Neural crest cell (in vitro differentiated cells): ENCODE results near the gene SORBS2. TPM values are rescaled to one million over a fixed set of nuclear protein-coding genes. Genes with fewer than 3 reads are reported as not detected.

Experiments
- DNase-seq: peaks from one replicate; pipeline ENCODE4 v3.0.0; 2021; ENCODE audit warnings: low read depth, mixed read lengths, low spot score
- H3K27ac Mint-ChIP-seq: one replicate; pipeline ENCODE4 v1.8.0; 2021; ENCODE audit warnings: mild to moderate bottlenecking, mixed read lengths; ENCODE audit not compliant: unreplicated experiment
- H3K27me3 Mint-ChIP-seq: 2 replicates; pipeline ENCODE4 v1.8.0; 2021; ENCODE audit warnings: low read depth, mild to moderate bottlenecking, mixed read lengths
- H3K36me3 Mint-ChIP-seq: 2 replicates; pipeline ENCODE4 v1.8.0; 2021; ENCODE audit warnings: low read depth, mild to moderate bottlenecking, mixed read lengths
- H3K4me1 Mint-ChIP-seq: 2 replicates; pipeline ENCODE4 v1.8.0; 2021; ENCODE audit warnings: mixed read lengths
- H3K4me3 Mint-ChIP-seq: one replicate; pipeline ENCODE4 v1.8.0; 2021; ENCODE audit warnings: mild to moderate bottlenecking, mixed read lengths
- H3K9me3 Mint-ChIP-seq: 2 replicates; pipeline ENCODE4 v1.8.0; 2021; ENCODE audit warnings: mixed read lengths
- total RNA-seq: library from RNA; stranded (reverse); gene quantifications from 2 replicates; pipeline ENCODE4 v1.2.1, GENCODE V29; 2021
- TF ChIP-seq, protein P1 (sequence below): fragments of 200-600 bp; sonication (generic); conservative IDR thresholded peaks from 2 replicates; pipeline ENCODE4 v1.5.0; 2021; ENCODE audit warnings: antibody characterized with exemption, mild to moderate bottlenecking

SORBS2 gene
- total RNA-seq, 1 donor from 2014 or later: 42.3 TPM

GRCh38 chr4:185809121-185809520 is 2.9 kb downstream of the SORBS2 start:
- Mint-ChIP-seq H3K4me1 (peaks cover 58% of the 10 kb centered on the region), H3K9me3 (no peaks in the 10 kb centered on the region), H3K4me3 (peak overlapping the region; percentile 88), H3K36me3 (no peaks in the 10 kb centered on the region), H3K27ac (peak overlapping the region; percentile 48), H3K27me3 (no peaks in the 10 kb centered on the region)
- TF ChIP-seq, protein P1, sequence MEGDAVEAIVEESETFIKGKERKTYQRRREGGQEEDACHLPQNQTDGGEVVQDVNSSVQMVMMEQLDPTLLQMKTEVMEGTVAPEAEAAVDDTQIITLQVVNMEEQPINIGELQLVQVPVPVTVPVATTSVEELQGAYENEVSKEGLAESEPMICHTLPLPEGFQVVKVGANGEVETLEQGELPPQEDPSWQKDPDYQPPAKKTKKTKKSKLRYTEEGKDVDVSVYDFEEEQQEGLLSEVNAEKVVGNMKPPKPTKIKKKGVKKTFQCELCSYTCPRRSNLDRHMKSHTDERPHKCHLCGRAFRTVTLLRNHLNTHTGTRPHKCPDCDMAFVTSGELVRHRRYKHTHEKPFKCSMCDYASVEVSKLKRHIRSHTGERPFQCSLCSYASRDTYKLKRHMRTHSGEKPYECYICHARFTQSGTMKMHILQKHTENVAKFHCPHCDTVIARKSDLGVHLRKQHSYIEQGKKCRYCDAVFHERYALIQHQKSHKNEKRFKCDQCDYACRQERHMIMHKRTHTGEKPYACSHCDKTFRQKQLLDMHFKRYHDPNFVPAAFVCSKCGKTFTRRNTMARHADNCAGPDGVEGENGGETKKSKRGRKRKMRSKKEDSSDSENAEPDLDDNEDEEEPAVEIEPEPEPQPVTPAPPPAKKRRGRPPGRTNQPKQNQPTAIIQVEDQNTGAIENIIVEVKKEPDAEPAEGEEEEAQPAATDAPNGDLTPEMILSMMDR: no peak
- DNase-seq: no peak

- H3K27me3 Mint-ChIP-seq: no peaks in the 10 kb centered on the region
- TF ChIP-seq, protein P1: no peak
- peaks cover under 1% of the 10 kb centered on the region for H3K9me3 Mint-ChIP-seq
- no peak overlapping the region for H3K27ac Mint-ChIP-seq
- H3K4me1 Mint-ChIP-seq: peaks cover 31% of the 10 kb centered on the region
- peaks cover 5% of the 10 kb centered on the region for H3K36me3 Mint-ChIP-seq
- H3K4me3 Mint-ChIP-seq: no peak overlapping the region
- no peak for DNase-seq
Measured at GRCh38 chr4:185805979-185806378, 6.0 kb downstream of the SORBS2 start.

DNA sequence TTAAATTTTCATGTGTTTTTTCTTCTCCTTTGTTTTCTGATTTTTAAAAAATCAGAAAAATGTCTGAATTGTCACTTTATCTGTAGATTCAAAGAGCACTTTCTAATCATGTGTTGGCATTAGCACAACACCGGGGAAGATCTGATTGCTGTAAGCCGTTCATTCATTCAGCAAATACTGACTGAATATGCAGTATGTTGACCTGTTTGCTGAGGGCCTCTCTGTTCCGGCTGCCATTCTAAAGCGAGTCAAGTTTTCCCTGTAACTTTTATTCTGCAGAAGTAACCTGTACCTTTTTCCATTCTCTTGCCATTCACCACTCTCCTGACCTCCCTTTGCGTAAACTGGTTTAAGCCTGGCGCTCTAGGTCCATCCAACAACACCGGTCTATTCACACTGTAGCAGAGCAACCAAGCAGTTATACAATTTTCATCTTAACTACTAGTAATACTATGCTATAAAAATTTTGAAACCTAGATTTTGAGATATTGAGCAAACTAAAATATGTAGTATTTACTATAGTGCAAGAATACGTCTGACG is 6.7 kb downstream of the SORBS2 start:
- DNase-seq: no peak
- peaks cover 9% of the 10 kb centered on the region for H3K36me3 Mint-ChIP-seq
- H3K27ac Mint-ChIP-seq: no peak overlapping the region
- H3K4me3 Mint-ChIP-seq: no peak overlapping the region
- H3K4me1 Mint-ChIP-seq: peaks cover 25% of the 10 kb centered on the region
- TF ChIP-seq, protein P1: no peak
- peaks cover 2% of the 10 kb centered on the region for H3K9me3 Mint-ChIP-seq
- H3K27me3 Mint-ChIP-seq: no peaks in the 10 kb centered on the region

GRCh38 chr4:185803022-185803421 is 9.0 kb downstream of the SORBS2 start:
- Mint-ChIP-seq H3K36me3 (peaks cover 9% of the 10 kb centered on the region), H3K4me1 (peaks cover 6% of the 10 kb centered on the region), H3K9me3 (peaks cover 2% of the 10 kb centered on the region), H3K4me3 (no peak overlapping the region), H3K27me3 (no peaks in the 10 kb centered on the region), H3K27ac (no peak overlapping the region)
- TF ChIP-seq, protein P1: no peak
- no peak for DNase-seq

DNA sequence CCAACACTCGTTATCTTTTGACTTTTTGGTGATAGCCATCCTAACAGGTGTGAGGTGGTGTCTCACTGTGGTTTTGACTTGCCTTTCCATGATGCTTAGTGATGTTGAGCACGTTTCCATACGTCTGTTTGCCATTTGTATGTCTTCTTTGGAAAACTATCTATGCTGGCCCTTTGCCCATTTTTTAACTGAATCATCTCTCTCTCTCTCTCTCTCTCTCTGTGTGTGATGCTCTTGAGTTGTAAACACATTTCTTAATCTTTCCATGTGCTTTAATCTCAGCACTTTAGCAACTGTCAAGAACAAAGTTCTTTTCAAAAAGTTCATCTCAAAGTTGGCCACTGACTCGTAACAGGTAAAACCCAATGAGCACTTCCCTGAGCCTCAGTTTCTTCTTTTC is 10.5 kb downstream of the SORBS2 start:
- H3K9me3 Mint-ChIP-seq: peaks cover 2% of the 10 kb centered on the region
- DNase-seq: no peak
- no peak overlapping the region for H3K27ac Mint-ChIP-seq
- TF ChIP-seq, protein P1: no peak
- H3K27me3 Mint-ChIP-seq: no peaks in the 10 kb centered on the region
- H3K4me1 Mint-ChIP-seq: peaks cover 6% of the 10 kb centered on the region
- peaks cover 9% of the 10 kb centered on the region for H3K36me3 Mint-ChIP-seq
- H3K4me3 Mint-ChIP-seq: no peak overlapping the region
